GM21515 (cell line): ENCODE data around the gene AQP10.
"Not testable (repeated sequence)": the region's sequence is repeated elsewhere in the genome, so short reads cannot be mapped to it uniquely, and the experiment has no call there.

ENCODE experiments used
- ATAC-seq: cut with Tn5 transposase; IDR thresholded peaks from one replicate; pipeline ENCODE4 v1.9.1; 2021; ENCODE audit not compliant: unreplicated experiment

The AQP10 gene

DNA sequence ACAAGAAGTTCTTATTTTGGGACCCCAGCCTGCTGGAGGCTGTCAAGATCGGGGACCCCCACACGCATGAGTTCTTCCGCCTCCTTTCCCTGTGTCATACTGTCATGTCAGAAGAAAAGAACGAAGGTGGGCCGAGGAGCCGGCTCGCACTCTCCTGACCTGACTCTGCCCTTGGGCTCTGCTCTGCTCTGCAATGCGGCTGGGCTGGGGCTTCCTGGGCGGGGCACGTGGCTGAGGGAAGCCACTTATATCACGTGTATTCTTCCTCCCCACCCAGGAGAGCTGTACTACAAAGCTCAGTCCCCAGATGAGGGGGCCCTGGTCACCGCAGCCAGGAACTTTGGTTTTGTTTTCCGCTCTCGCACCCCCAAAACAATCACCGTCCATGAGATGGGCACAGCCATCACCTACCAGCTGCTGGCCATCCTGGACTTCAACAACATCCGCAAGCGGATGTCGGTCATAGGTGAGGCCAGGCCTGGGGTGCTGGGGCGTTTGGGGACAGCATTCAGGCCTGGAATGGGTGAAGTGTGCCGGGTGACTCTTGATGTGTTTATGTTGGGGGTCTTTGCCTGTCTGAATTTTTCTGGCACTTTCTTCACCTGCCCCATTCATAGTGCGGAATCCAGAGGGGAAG is 22.1 kb downstream of the AQP10 start:
- no peak for ATAC-seq

GRCh38 chr1:154344977-154345837 is 24.3 kb downstream of the AQP10 start:
- no peak for ATAC-seq

DNA sequence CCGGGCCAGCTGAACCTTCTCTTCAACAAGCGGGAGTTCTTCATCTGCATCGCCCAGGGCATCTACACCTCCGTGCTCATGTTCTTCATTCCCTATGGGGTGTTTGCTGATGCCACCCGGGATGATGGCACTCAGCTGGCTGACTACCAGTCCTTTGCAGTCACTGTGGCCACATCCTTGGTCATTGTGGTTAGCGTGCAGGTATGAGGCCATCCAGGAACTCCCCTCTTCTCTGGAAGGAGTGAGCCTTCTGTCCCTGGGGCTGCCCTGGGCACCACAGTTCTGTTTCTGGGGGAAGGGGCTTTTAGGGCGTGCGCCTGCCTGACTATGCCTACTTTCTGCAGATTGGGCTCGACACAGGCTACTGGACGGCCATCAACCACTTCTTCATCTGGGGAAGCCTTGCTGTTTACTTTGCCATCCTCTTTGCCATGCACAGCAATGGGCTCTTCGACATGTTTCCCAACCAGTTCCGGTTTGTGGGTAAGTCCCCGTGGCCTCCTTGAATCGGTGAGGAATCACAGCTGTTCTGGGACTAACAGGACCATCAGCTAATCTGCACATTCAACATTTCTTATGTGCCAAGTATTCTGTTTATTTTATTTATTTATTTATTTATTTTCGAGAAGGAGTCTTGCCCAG is 25.5 kb downstream of the AQP10 start:
- ATAC-seq = no peak

DNA sequence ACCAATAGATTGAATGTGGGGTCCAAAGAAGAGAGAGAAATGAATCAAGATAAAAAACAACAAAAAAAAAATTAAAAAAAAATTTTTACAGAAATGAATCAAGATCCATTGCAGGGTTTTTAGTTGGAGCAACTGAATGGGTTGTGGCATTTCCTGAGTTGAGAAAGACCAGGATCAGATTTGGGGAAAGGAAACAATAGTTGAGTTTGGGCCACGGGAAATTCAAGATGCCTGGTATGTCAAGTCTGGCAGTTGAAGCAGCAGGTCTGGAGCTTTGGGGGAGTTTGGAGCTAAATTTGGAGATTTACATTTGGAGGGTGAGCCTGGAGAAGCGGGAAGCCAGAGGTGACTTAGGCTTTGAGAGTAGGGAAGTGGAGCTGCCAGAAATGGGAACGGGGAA is 27.1 kb downstream of the AQP10 start:
- ATAC-seq = no peak

DNA sequence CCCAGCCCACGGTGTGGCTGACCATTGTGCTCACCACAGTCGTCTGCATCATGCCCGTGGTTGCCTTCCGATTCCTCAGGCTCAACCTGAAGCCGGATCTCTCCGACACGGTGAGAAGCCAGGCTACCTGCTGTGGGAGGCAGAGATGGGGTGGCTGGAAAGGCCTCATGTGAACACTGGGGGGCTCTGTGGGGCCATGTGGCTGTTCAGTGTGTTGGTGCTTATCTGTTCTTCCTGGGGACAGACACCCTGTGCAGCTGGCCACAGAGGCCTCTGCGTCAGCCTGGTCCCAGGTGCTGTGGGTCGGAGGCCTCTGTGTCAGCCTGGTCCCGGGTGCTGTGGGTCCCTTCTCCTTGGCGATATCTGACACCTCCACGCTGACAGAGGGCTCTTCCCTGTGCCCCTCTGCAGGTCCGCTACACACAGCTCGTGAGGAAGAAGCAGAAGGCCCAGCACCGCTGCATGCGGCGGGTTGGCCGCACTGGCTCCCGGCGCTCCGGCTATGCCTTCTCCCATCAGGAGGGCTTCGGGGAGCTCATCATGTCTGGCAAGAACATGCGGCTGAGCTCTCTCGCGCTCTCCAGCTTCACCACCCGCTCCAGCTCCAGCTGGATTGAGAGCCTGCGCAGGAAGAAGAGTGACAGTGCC is 27.7 kb downstream of the AQP10 start:
- ATAC-seq = no peak

DNA sequence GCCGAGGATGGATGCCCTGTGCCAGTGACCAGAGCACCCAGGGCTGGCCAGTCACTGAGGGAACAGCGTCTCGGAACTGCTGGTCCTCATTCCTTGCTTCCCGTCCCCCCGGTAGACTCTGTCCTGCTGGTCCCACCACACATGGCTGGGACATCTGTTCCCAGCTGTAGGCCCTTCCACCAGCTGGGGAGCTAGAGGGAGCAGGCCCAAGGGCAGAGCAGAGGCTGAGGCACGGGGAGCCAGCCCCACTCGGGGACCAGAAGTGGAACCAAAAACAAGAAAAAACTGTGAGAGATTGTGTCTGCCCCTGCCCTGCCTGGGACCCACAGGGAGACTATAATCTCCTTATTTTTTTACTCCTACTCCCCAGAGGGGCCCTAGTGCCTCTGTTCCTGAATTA is 28.2 kb downstream of the AQP10 start:
- no peak for ATAC-seq

- no peak for ATAC-seq
Measured at GRCh38 chr1:154350383-154350782, 29.5 kb downstream of the AQP10 start.

DNA sequence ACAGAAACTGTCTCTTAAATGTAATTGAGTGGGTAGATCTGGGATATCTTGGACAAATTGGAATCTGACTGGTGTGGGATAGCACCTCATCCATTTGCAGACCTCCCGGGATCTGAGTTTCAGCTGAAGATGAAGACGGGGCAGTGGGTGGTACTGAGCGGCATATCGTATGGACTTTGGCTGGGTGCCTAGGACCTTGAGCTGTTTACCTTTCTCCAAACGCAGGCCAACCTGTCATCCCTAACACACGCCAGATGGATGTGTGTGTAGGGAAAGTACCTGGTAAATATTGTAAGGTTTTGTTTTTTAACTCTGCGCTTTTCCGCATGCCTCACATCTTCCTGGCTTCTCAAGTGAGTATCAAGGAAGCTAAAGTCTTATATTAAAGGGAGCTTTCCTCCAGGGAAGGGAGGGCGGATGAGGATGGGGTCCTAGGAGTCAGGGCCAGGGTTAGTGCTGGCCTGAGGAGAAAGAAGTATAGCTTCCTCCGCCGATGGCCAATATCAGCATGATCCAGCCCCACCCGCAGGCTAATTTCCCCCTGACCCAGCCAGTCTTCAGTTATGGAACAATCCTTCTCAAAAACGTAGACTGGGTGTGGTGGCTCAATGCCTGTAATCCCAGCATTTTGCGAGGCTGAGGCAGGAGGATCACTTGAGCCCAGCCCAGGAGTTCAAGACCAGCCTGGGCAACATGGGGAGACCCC is 30.6 kb downstream of the AQP10 start:
- no peak for ATAC-seq

DNA sequence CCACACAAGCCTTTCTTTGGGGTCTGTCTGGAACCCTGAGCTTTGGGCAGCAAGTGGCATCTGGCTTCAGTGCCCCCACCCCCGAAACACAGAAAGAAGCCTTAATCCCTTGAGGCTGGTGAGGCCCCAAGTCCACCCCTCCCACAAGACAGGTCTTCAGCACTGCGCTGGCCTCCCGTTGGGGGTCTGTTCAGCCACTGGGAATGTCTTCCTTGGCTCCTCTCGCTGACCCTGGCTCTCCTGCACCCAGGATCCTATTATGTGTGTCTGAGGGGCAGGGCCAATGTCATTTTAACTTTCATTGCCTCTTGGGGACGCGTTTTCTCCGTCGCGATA is 31.3 kb downstream of the AQP10 start:
- ATAC-seq = no peak

- no peak for ATAC-seq
Measured at GRCh38 chr1:154352581-154353459, 31.9 kb downstream of the AQP10 start.

DNA sequence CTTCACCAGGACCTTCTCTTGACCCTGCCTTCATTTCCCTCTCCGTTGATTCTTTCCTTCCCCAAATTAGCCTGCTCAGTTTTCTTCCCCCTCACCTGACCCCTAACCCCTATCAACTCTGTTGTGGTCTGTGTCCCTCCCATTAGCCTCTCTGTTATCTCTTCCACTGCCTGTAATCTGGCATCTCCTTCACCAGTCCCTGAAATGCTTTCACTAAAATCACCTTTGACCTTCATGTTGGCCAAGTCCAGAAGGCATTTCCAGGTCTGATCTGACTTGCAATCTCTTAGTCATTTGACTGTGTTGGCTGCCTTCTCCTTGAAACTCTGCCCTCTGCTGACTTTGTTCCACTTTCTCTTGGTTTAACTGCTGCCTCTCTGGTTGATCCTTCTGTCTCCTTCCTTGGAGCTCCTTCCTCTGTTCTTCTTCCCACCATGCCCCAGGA is 32.6 kb downstream of the AQP10 start:
- no peak for ATAC-seq

DNA sequence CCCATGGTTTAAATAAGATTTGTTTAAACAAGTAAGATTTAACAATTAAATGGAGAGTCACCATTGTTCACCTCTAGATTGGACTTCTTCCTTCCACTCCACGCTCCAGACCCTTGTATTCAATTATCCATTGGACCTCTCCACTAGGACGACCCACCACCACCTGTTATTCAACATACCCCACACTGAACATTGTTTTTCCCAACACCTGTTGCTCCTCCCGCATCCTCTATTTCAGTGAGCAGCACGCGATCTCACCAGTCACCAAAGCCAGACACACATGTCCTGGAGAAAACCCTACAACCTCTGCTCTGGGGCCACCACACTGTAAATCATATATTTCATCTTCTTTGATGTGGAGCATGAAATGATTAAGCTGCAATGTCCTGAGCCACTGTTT is 33.1 kb downstream of the AQP10 start:
- no peak for ATAC-seq

DNA sequence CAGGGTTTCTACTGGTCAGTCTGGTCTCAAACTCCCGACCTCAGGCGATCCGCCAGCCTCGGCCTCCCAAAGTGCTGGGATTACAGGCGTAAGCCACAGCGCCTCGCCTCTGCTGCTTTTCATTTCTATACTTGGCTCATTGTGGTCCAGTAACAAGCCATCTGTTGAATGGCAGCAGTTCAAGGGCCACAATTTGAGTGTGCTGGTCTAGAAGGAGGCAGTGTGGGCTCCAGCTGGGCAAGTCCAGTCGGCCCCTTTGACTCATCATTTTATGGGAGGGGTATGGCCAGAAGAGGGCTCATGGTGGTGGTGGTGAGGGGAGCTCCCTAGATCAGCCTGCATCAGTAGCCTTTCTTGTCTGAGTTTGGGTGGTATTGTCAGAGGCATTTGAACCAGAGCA is 37.6 kb downstream of the AQP10 start:
- no peak for ATAC-seq

DNA sequence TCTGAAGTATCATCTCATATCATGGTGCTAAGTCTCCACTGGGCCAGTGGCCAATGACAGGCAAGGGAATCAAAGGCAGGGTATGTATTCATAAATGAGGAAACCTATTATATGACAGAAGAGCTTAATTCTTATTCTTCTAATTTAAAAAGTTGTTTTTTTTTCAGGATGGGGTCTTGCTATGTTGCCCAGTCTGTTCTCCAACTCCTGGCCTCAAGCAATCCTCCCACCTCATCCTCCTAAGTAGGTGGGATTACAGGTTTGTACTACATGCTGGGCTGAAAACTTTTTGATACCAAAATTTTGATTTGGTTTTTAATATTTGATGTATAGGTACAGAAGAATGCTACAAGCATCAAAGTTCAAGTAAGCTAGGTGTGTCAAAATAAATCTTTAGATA is 39.4 kb downstream of the AQP10 start:
- ATAC-seq = no peak

DNA sequence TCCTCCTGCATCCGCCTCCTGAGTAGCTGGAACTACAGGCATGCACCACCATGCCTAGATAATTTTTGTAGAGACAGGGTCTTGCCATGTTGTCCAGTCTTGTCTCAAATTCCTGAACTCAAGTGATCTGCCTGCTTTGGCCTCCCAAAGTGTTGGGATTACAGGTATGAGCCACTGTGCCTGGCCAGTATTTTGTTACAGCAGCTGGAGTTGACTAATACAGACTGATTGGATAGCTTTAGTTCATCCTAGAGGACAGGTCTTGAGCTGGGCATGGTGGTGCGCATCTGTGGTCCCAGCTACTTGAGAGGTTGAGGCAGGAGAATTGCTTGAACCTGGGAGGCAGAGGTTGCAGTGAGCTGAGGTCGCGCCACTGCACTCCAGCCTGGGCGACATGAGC is 40.0 kb downstream of the AQP10 start:
- ATAC-seq = not testable (repeated sequence)

- no peak for ATAC-seq
Measured at GRCh38 chr1:154361357-154361756, 40.5 kb downstream of the AQP10 start.

DNA sequence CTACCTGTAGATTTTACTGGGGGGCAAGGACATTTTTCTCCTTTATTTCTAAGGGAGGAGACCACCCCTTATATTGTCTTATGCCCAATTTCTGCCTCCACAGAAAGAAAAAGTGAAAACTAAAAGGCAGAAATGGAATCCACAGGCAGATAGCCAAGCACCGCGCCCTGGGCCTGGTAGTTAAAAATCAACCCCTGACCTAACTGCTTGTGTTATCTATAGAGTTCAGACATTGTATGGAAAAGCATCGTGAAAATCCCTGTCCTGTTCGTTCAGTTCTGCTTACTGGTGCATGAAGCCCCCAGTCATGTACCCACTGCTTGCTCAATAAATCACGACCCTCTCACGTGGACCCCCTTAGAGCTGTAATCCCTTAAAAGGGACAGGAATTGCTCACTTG is 50.5 kb downstream of the AQP10 start:
- no peak for ATAC-seq

GRCh38 chr1:154373777-154374357 is 53.0 kb downstream of the AQP10 start:
- ATAC-seq = not testable (repeated sequence)
